Activated CD4-positive, alpha-beta T cell treated with anti-CD3 and anti-CD28 coated beads for 1 hour (primary cell): ENCODE results near the gene HDDC2.
"Not testable (repeated sequence)": the region's sequence is repeated elsewhere in the genome, so short reads cannot be mapped to it uniquely, and the experiment has no call there.

Experiments
- DNase-seq: peaks from one replicate; pipeline ENCODE4 v3.0.0-alpha.2; 2020

Gene HDDC2

GRCh38 chr6:125306756-125307149 is 5.0 kb upstream of the HDDC2 start:
- DNase-seq: no peak

- no peak for DNase-seq
These were observed 3.3 kb upstream of the HDDC2 start for GRCh38 chr6:125304970-125305660.

- no peak for DNase-seq
These were observed 1.7 kb upstream of the HDDC2 start for GRCh38 chr6:125303512-125303854.

DNA sequence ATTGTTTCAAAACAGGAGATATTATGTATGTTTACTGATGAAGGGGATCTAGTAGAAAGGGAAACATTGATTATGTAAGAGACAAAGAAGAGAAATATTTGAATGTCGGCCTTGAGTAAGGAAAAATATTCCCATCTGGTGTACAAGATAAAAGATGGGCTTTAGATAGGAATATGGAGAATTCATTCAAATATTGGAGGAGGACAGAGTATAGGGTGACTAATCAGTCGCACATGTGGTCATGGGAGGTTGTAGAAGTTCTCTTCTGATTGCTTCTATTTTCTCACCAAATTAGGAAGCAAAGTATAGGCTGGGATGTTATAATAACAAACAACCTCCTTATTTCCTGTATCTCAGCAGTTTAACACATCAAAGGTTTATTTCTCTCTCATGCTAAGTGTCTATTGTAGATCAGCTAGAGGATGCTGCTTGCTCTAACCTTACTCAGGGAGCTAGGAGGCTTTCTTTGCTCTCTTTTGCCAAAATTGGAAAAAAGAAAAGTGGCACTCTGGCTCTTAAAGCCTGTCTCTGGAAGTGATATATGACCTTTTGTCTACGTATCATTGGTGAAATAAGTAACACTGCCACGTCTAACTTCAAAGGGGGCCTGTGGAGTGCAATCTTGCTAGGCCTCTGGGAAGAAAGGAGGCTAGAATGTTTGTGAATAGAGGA is 1.2 kb upstream of the HDDC2 start:
- no peak for DNase-seq

DNA sequence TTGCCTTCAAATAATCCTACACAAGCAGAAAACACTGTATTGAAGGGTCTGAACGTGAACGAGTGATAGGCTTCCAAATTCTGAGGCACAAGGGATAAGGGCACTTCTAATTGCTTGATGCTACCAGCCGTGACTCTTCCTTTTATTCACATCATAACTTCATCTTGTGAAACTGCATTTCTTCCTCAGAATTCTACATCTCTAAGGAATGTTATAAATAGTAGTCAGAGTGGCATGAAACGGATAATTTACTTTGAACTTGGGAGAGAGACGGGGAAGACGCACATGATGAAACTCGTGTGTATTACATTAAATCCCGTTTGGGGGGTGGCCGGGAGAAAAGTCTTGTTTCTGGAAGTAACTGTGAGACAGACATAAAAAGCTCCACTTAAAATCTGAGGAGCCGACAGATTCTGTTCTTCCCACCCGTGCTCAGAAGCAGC is 754 bp downstream of the HDDC2 start:
- no peak for DNase-seq

GRCh38 chr6:125299257-125299656 is 2.5 kb downstream of the HDDC2 start:
- no peak for DNase-seq

DNA sequence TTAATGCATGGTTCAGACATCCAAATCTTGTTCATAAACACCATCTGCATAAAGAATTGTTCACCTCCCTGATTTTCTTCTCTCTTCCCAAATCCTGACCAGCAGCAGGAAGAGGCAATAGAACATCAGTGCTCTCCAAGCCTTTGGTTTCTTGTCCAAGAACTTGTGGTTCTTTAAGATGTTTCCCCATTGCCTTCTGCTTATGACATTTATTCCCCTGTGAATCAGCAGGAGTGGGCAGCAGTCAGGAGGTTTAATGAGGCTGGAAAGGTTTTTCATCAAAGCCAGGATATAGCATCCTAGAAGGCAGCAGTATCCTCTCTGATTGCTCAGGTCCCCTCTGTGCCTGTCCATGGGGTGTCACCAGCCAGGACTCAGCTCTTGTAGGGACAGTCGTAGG is 5.3 kb downstream of the HDDC2 start:
- DNase-seq: no peak

- no peak for DNase-seq
These were observed 6.8 kb downstream of the HDDC2 start for GRCh38 chr6:125294925-125295324.

DNA sequence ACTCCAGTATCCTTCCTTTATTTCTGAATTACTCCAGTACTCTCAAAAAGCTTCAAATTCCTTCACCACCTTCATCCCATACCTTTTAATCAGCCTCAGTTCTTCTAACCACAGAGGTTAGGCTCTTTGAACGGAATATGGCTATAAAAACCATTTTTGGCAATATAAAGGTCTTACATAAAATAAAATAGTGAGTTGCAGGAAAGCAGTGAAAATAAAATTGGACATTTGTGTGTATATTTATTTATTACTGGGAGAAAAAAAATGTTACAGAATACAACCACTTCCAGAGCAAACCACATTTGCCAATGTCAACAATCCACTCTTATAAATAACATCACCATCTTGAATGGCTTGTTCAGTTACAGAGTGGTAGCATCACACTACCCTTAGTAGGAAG is 7.7 kb downstream of the HDDC2 start:
- no peak for DNase-seq

GRCh38 chr6:125293587-125293986 is 8.2 kb downstream of the HDDC2 start:
- no peak for DNase-seq

GRCh38 chr6:125287718-125288117 is 14.0 kb downstream of the HDDC2 start:
- DNase-seq: no peak

DNA sequence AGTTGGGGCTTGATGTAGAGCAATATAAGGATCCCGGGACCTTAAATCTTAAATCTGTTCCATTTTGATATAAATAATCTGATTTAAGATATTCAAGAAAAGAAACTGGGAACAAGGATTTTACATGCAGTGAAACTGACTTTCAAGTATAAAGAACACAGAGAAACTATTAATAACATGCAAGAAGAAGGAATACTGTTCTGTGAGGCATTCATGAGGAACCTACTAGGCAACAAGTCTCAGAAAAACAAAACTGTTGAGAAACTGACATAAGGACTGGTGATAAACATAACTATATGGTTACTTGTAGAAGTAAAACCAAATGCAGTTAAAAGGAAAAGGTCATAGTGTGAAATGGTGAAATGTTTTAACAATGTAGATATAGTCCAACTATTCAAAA is 15.8 kb downstream of the HDDC2 start:
- DNase-seq: no peak

- no peak for DNase-seq
These were observed 16.4 kb downstream of the HDDC2 start for GRCh38 chr6:125285353-125285752.

DNA sequence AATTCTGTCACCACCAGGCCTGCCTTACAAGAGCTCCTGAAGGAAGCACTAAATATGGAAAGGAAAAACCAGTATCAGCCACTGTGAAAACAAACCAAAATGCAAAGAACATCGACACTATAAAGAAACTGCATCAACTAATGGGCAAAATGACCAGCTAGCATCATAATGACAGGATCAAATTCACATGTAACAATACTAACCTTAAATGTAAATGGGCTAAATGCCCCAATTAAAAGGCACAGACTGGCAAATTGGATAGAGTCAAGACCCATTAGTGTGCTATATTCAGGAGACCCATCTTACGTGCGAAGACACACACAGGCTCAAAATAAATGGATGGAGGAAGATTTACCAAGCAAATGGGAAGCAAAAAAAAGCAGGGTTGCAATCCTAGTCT is 19.3 kb downstream of the HDDC2 start:
- DNase-seq: not testable (repeated sequence)

DNA sequence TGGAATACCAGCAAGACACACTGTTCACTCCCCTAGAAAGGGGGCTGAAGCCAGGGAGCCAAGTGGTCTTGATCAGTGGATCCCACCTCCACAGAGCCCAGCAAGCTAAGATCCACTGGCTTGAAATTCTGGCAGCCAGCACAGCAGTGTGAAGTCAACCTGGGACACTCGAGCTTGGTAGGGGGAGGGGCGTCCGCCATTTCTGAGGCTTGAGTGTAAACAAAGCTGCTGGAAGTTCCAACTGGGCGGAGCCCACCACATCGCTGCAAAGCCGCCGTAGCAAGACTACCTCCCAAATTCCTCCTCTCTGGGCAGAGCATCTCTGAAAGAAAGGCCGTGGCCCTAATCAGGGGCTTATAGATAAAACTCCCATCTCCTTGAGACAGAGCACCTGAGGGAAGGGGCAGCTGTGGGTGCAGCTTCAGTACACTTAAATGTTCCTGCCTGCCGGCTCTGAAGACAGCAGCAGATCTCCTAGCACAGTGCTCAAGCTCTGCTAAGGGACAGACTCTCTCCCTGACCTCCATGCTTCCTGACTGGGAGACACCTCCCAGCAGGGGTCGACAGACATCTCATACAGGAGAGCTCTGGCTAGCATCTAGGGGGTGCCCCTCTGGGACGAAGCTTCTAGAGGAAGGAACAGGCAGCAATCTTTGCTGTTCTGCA is 21.3 kb downstream of the HDDC2 start:
- DNase-seq: not testable (repeated sequence)

- no peak for DNase-seq
These were observed 21.8 kb downstream of the HDDC2 start for GRCh38 chr6:125279961-125280360.

DNA sequence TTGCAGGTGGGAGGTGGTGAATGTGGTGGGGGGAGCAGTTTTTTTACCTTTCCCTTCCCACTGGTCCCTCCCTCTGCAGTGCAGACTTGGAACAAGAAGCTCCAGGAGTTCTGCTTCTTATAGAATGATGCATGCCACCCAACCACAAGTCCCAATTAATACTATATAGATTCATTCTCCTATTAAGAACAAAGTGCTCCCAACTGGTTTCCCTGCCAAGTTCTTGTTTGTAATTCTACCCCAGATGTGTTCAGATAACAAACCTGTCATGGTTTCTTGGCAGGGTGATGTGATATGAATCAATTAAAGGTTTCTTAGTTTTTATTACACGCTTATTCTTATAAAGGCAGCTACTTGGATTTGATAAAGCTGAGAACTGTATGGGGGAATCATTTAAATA is 23.9 kb downstream of the HDDC2 start:
- no peak for DNase-seq

DNA sequence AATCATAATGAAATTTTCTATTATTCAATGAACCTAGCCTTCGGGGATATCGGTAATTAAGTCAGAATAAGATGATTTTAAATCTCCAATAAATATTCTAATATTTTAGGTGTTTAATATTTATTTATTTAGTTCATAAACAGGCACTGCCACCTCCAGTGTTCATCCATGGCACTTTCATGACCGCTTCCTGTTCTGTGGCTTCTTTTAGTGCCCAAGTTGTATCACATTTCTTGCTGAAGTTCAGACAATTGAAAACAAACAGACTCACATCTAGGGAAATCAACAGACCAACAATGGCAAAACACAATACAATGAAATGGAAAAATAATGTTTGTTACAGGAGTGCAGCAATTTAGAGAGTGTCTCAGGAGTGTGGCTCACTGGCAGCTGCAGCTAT is 26.0 kb downstream of the HDDC2 start:
- DNase-seq: no peak

DNA sequence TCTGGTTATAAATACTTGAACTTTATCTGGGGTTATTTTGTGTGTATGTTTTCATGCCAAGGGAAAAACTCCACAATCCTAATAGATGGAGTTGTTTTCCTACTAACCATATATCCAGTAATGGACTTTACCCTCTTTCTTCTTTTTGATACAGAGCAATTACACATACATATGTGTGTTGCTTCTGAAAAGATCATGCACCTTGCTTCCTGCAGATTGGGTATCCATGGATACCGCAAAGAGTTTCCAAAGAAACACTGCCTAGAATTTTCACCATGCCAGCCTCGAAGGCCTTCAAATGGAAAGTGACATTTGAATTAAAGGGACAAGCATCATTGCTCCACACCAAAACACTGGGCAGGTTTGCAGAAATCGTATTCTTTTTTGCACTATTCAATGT is 26.8 kb downstream of the HDDC2 start:
- no peak for DNase-seq

DNA sequence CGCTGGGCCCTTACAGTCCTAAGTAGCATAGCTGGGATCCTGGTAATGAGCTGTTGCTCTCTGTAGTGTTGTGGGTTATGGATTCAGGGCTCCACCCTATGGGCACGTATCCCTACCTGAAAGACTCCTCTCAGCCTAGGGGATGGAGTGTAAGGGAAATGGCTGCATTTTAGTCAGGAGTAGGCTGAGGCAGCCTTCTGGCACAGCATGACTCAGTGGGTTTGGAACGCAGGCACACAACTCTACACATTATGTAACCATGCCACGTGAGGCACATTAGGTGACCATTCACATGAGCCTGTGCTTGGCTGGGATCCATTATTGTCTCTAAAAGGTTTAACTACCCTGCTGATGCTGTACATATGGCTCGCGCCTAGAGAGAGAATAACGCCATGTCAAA is 27.8 kb downstream of the HDDC2 start:
- no peak for DNase-seq

- DNase-seq: no peak
These were observed 28.5 kb downstream of the HDDC2 start for GRCh38 chr6:125273251-125273650.

- DNase-seq: no peak
These were observed 30.1 kb downstream of the HDDC2 start for GRCh38 chr6:125271486-125272159.

DNA sequence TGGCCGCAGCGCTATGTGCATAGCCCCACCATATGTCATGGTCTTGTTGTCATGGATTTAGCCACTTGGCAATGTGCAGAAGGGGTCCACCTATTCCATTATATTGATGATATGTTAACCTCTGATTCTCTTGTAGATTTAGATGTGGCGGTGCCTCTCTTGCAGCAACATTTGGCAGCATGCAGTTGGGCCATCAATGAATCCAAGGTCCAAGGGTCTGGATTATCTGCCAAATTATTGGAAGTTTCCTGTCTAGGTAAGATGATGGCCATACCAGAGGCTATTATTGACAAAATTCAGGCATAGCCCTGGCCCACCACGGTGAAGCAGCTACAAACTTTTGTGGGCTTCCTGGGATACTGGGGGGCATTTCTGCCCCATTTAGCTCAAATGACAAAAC is 31.4 kb downstream of the HDDC2 start:
- DNase-seq: no peak
